GM21381 (cell line): Measurements from ENCODE around the gene TLR4.

ENCODE experiments used
- ATAC-seq: cut with Tn5 transposase; IDR thresholded peaks from one replicate; pipeline ENCODE4 v1.9.1; 2021; ENCODE audit warnings: mild to moderate bottlenecking, moderate library complexity; ENCODE audit not compliant: unreplicated experiment

Gene TLR4

DNA sequence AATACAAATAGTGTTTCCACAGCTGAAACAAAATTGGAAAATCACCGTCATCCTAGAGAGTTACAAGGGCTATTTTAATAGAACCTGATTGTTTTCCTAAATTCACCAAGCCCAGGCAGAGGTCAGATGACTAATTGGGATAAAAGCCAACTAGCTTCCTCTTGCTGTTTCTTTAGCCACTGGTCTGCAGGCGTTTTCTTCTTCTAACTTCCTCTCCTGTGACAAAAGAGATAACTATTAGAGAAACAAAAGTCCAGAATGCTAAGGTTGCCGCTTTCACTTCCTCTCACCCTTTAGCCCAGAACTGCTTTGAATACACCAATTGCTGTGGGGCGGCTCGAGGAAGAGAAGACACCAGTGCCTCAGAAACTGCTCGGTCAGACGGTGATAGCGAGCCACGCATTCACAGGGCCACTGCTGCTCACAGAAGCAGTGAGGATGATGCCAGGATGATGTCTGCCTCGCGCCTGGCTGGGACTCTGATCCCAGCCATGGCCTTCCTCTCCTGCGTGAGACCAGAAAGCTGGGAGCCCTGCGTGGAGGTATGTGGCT is at the start of gene TLR4:
Gene TLR4 (plus strand): TSS at position 380 of the 552 bp plus-strand sequence. CDS start 70 bp downstream, at position 450.
- peak; percentile 99 for ATAC-seq

DNA sequence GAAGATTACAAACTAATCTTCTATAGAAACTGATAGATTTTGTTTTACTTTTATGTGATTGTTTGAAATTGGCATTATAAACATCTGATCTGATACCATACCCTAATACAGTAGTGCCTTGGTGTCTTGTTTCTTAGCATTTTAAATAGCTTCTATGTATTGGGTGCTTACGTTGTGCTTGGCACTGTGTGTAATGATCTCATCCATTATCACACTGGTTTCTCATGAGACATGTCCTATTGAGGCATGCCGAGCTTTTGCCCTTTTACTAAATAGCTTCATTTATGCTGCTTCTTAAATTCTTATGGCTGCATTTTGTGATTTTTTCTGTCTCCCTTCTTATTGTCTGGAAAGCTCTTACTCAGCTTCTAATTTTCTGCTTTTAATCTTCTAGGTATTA is 48.2 kb upstream of the TLR4 start:
- ATAC-seq, result no peak

DNA sequence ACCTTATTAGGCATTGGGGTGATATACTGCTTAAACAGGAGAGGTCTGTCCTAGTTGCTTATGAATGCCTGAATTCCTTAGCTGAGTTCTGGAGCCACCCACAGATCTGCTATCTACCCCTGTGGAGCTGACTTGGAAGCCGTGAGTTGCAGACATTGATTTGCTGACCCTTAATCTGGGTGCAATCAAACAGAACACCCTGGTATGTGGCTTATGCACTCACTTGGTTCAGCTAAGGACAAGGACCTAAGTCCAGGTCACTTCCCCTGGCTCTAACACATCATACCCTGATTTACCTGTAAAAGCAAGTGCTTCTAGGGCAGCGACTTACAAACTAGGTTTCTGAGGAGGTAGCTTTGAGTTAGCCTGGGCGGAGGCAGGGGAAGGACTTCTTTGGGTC is 41.6 kb upstream of the TLR4 start:
- no peak for ATAC-seq

DNA sequence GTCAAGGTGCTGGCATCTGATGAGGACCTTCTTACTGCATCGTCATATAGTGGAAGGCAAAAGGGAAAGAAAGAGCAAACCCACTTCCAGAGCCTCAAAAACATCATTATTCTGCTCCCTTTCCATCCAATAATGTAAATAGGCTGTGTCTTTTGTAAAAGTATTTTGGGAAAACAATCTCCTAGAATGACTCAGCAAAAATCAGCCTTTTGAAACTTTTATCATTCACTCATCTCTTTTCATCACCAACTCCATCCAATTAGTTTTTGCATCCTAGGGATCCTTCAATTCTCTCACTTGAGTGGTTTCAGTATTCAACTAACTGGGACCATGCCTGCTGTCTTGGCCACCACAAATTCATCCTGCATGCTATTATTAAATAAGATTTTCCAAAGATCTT is 39.8 kb upstream of the TLR4 start:
- no peak for ATAC-seq

DNA sequence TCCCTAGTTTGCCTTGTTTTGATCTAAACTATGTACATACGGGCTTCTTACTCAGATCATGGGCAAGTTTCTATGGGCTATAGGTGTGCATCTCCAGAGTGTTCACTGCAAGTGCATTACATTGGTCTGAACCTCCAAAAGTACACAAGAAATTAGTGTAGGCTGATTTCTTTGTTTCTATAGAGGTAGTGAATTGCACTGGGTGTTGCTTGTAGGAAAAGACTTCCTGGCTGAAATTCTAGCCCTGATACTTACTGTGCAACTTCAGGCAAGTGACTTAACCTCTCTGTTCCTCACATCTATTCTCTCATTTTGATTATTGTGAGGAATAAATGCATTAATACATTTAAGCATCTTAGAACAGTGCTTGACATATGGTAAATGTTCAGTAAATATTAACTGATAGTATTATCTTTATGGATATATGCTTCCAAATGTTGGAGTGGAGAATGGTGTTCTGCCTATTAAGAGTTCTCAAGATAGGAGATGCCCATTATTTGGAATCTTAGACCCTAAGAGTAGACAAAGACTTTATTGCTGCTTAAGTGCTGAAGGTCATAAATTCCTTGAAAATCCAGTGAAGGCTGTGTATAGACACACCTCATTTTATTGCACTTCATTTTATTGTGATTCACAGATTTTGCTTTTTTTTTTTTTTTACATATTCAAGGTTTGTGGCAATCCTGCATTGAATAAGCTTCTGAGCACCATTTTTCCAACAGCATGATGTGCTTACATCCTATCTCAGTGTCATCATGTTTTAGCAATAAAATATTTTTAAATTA is 38.4 kb upstream of the TLR4 start:
- no peak for ATAC-seq

DNA sequence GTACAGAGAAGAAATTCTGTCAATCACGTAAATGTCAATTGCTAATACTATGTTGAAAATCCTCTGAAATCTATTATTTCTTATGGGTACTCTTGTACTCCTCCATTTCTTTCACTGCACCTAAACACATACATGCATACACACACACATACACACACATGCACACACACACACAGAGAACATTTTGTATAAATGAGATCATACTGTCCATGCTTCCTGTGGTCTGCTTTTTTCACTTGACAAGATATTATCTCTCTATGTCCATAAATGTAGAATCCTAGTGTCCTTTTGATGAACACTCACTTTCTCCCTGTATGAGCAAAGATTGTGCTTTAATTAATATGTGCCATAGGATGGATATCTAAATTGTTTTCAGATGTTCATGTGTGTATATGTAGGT is 32.7 kb upstream of the TLR4 start:
- ATAC-seq, result no peak

DNA sequence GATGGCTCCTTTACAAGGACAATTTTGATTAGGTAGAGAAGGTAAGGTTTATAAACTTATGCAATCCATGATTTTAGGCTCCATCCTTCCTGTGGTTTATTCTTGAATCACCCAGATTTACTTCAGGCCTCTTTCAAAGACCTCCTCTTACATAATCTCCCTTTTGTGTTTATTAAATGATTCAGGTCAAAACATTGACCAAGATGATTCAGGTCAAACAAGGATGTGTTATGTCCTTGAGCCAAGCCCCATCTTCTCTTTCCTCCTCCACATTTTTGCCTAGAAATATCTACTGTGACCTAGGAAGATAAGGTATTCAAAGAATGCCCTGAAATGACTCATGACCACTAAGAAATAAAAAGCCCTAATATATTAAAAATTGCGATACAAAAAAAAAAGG is 31.8 kb upstream of the TLR4 start:
- ATAC-seq, result no peak

DNA sequence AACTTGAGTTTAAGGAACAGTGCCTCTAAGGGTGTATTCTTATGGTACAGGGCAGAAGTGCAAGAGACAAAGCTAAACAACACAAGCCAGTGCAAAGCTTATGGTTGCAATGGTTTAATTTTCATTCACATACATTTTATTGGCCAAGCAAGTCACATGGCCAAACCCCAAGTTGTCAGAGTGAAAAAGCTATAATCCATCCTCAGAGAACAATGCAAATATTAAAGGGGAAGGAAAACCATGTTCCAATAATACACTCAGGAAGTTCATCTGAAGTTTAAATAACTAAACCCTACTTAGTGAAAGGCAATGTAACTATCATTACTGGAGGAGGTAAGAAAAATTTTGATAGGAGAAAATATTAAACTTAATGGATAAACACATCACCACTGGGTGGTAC is 26.6 kb upstream of the TLR4 start:
- no peak for ATAC-seq

DNA sequence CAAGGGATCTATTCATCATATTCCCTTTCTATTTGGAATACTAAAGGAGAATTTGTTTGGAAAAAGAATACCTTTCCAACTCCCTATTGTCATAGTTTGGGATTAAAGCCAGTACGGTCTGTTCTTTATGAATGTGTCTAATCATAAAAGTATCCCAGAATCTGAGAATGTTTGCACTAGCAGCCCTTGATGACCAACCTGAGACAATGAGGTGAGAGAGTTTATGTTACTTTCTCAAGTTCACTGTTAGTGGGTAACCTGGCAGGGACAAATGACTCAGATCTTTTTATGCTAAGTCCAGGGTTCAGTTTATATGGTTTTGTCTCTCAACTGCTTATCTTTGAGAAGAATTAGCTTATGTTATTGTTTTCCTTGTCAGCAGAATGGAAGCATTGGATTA is 25.3 kb upstream of the TLR4 start:
- ATAC-seq, result no peak

DNA sequence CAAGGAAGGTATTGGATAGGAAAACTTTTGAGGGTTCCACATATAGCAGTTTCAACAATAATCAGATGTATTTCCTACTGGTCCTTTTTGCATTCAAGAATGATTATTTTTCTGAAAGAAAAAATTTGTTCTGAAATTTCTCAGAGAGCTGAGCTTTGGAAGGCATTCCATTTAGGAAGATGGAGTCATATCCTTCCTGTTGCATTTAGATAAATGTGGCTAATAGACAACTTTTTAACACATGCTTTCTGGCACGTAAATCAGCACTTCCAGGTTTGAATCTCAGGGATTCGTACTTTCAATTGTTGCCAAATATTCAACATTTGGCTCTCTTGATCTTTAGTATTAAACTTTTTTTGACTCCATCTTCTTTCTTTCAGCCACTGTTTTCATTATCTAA is 24.8 kb upstream of the TLR4 start:
- ATAC-seq, result no peak

DNA sequence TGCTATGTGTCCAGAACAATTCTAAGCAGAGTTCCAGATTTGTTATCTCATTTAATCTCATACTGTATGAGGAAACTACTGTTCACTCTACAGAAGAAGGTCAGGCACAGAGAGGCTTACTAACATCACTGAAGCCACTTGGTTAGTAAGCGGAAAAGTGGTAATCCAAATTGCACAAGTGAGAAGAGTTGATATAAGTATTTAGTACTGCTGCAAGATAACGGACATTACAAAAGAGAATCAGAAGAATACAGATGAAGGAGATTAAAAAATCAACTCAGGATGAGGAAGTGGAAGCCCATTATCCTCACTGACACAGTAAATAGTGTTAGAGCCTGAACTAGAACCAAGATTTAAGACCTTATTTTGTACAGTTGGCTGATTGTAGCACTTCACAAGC is 22.3 kb upstream of the TLR4 start:
- ATAC-seq, result no peak

DNA sequence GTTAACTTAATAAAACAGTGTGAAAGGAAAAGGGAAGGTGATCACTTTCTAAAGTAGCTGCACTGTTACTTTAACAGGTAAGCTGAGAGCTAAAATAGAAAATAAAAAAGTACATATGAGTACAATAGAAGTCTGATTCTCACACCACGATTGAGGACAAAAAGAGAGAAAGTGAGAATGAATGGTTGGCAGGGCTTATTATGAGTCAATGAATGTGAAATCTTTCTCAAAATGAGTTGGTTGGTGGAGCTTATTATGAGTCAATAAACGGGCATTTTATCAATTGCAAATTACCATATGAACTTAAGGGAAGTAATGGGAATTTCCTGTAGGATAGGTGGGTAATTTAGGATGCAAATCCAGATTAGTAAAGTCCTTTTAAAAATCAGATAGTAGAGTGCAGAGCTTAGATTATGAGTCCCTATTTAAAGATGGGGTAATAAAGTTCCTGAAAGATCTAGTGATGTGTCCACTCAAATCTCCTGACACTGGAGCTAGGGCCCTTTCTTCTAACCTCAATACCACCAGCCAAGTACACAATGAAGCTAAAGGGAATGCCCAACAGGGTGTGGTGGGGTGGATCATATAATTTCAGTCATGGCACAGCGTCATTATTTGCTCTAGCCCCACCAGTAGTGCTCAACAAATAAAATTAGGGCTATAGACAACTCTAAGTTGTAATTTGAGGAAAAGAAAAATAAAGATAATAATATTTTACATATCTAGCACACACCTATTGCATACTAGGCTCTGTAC is 21.1 kb upstream of the TLR4 start:
- ATAC-seq, result peak; percentile 69

DNA sequence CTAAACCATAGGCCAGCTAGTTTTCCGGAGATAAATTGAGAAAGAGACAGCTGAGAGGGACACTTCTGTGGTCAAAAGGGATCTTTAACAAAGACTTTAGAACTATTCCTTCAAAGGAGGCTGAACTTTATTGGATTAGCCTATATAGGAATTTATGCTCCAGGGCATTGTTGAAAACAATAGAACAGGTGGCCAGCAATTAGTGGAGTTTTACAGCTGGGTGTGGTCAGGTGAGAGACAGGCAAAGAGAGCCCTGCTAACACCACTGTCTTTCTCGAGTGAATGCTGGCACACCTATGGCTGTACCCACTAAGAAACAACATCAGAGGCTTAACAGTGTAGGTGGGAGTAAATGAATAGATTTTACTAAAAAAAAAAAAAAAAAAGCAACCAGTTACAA is 16.7 kb upstream of the TLR4 start:
- no peak for ATAC-seq

DNA sequence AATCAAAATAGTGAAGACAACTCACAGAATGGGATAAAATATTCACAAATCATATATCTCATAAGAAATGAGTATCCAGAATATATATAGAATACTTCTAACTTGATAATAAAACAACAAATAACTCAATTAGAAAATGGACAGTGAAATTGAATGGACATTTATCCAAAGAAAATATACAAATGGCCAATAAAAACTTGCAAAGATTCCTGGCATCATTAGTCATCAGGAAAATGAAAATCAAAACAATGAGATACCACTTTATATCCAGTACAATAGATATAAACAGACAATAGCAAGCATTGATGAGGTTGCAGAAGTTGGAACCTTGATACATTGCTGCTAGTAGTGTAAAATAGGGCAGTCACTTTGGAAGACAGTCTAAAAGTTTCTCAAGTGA is 12.8 kb upstream of the TLR4 start:
- no peak for ATAC-seq

DNA sequence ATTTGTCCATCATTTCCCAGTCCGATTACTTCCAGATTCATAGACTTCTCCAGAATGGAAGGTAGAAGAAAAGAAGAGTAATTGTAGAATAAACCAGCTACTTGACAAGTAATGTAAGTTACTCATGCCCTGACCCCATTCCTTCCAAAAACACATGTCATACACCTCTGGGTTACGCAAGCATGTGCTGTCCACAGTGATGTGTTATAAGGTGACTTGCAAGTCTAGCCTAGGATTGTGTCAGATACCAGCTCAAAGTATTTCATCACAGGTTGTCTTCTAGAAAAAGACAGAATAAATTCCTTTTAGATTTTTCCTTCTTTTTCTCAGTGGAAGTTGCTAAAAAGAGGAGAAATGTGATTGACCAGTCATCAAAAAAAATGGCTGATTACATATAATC is 8.0 kb upstream of the TLR4 start:
- no peak for ATAC-seq

DNA sequence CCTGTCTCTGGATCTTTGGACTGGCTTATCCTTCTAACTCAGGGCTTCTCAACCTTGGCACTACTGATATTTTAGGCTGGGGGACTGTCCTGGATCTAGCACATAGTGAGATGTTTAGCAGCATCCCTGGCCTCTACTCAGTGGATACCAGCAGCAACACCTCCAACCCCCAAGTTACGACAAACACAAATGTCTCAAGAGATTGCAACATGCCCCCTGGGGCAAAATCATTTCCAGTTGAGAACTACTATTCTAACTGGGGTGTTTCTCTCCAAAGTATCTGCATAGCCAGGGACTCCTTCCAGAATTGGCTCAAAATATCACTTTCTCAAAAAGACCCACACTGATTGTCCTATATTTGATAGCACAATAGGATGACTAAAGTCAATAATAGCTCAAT is 7.2 kb upstream of the TLR4 start:
- no peak for ATAC-seq

DNA sequence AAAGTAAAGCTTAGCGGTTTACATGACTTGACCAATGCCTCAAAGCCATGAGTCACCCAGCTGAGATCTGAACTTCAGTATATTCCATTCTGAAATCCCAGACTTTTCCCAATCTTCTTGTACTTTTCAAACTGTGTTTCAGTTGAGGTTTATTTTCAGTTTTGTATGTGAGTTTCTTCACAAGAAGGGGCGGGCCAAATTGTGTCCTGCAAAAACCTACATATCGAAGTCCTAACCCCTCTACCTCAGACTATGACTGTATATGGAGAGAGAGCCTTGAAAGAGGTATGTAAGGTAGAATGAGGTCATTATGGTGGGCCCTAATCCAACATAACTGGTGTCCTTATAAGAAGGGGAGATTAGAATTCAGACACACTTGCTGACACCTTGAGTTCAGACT is 666 bp upstream of the TLR4 start:
- ATAC-seq, result peak; percentile 1

DNA sequence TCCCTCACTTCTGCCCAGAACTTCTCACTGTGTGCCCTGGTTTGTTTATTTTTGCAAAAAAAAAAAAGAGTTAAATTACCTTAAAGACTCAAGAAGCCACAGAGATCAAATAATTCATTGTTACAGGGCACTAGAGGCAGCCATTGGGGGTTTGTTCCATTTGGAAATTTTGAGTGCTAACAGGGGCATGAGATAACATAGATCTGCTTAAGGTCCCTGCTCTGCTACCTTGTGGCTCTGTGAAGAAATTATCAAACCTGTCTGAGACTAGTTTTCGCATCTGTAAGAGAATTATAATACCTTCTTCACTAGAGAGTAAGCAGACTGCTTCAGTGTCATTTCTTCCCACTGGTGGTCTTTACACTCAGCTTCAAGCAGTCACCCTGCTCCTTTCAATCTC is 394 bp downstream of the TLR4 start:
- no peak for ATAC-seq

DNA sequence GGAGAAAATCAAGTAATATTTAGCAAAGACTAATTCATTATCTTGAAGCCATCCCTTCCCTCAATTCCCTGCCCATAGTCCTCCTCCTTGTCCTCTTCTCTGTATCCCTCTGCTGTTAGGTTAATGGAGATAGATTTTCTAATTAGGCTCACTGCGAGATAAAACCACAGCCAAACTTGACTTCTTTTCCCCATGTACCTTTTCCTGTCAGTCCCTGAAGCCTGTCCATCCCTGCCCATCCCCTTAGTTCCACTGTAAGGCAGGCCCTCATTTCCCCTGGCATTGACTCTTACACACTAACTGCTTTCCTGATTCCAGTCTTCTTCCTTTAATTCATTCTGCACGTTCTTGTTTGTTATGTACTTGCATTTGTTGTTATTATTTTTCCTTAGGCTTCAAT is 1.2 kb downstream of the TLR4 start:
- ATAC-seq, result no peak

DNA sequence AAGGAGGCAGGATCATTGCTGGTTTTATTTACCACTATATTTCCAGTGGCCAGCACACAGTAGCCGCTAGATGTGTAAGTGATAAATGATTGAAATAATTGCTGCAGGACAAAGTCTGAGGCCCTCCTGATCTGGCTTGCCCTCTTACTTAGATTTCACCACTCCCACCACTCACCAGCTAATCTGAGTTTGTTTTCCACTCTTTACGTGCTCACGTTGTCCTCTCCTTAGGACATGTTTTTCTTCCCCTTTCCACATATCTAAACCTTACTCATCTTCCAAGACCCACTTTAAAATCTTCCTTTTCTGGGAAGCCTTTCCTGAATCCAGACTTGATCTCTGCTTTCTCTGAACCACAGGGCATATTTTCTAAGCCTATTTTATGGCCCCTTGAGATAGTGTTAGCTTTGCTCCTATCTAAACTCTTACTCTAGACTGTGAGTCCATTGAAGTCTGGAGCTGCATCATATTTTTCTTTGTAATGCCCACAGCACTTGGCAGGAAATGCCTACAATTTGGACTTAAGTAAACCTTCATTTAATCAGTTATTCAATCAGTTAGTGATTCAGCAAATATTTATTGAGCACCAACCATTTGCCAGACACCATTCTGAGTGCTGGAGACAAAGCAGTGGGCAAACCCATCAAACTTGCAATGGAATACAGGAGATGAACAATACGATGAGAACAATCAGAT is 2.4 kb downstream of the TLR4 start:
- ATAC-seq, result no peak

DNA sequence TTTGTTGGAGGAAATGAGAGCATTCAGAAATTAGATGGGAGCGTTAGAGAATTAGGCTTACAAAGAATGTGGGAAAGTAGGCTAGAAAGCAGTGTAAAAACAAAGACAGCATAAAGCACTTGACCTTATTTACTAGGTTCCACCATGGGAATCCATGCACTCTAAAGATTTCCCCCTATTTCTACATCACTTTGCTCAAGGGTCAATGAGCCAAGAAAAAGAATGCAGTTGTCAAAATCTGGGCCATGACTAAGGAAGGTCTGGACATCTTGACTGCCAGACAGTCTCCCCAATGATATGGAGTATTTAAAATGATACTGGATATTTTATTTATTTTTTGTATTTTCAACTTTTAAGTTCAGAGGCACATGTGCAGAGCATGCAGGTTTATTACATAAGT is 3.4 kb downstream of the TLR4 start:
- ATAC-seq, result no peak

DNA sequence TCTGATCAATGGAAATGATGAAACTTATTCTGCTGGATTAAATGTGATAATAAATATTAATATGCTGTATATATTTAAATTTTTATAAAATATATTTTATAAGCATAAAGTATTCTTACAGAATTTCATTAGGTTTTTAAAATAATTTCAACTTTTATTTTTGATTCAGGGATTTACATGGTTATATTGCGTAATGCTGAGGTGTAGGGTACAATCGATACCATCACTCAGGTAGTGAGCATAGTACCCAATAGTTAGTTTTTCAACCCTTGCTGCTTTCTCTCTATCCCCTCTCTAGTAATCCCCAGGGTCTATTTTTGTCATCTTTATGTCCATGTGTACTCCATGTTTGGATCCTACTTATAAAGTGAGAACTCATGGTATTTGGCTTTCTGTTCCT is 5.7 kb downstream of the TLR4 start:
- ATAC-seq, result no peak
